A673 (cell line): ENCODE data around the gene GATA2. TPM values are rescaled to one million over a fixed set of nuclear protein-coding genes. Genes with fewer than 3 reads are reported as not detected.
A peak's percentile ranks its signal among the peaks of the same experiment; 100 is the strongest.

ENCODE experiments used
- BruUV-seq: library from RNA; stranded (reverse); fragments of 400-500 nt; replicated peaks from 2 replicates; lab custom pipeline; 2021; lab: Mats Ljungman, UMichigan
- CTCF ChIA-PET: fragments of 300-600 bp; sonication (Branson Sonifier 250); formaldehyde crosslinking; loops from one replicate; lab custom pipeline; 2022; ENCODE audit warnings: antibody characterized with exemption; lab: Charles Lee
- POLR2A ChIA-PET: fragments of 300-600 bp; sonication (Branson Sonifier 250); formaldehyde crosslinking; loops from one replicate; lab custom pipeline; 2022; ENCODE audit warnings: antibody characterized with exemption; ENCODE audit not compliant: low non-redundant PET; lab: Charles Lee
- DNase-seq: peaks from one replicate; pipeline ENCODE4 v3.0.0-alpha.2; 2015; ENCODE audit warnings: low spot score
- H3K27ac ChIP-seq: fragments of 200-600 bp; sonication (generic); 2 replicates; pipeline ENCODE4 v1.5.1; 2016; ENCODE audit warnings: mixed run types, low read depth, mild to moderate bottlenecking, mixed read lengths, antibody characterized with exemption, low read length; ENCODE audit not compliant: poor library complexity, severe bottlenecking
- H3K27me3 ChIP-seq: fragments of 200-600 bp; sonication (generic); replicated peaks from 2 replicates; pipeline ENCODE4 v1.6.1; 2017; ENCODE audit warnings: mixed run types, low read depth, mild to moderate bottlenecking, mixed read lengths, antibody characterized with exemption, low read length; ENCODE audit not compliant: insufficient read depth, poor library complexity
- H3K36me3 ChIP-seq: fragments of 200-600 bp; sonication (generic); 2 replicates; pipeline ENCODE4 v1.6.1; 2016; ENCODE audit warnings: mixed run types, mild to moderate bottlenecking, mixed read lengths, antibody characterized with exemption, low read length; ENCODE audit not compliant: insufficient read depth, poor library complexity, severe bottlenecking
- H3K4me1 ChIP-seq: fragments of 200-600 bp; sonication (generic); 2 replicates; pipeline ENCODE4 v1.6.1; 2017; ENCODE audit warnings: mixed run types, mild to moderate bottlenecking, mixed read lengths, antibody characterized with exemption, low read length; ENCODE audit not compliant: insufficient read depth, poor library complexity, severe bottlenecking
- H3K4me3 ChIP-seq: fragments of 200-600 bp; sonication (generic); 2 replicates; pipeline ENCODE4 v1.5.1; 2016; ENCODE audit warnings: low read depth, mixed run types, mild to moderate bottlenecking, mixed read lengths, low read length; ENCODE audit not compliant: poor library complexity, severe bottlenecking
- H3K9me3 ChIP-seq: fragments of 200-600 bp; sonication (generic); 2 replicates; pipeline ENCODE4 v1.6.1; 2016; ENCODE audit warnings: mixed run types, low read depth, mild to moderate bottlenecking, mixed read lengths, antibody characterized with exemption, low read length; ENCODE audit not compliant: poor library complexity, severe bottlenecking
- CTCF ChIP-seq: fragments of 300-800, 200-600 bp; sonication (generic); conservative IDR thresholded peaks from 2 replicates; pipeline ENCODE4 v1.5.1; 2017; ENCODE audit warnings: low read depth, mild to moderate bottlenecking, antibody characterized with exemption, low read length, moderate library complexity, mixed read lengths
- EZH2 ChIP-seq: fragments of 200-600 bp; sonication (generic); IDR thresholded peaks from 2 replicates; pipeline ENCODE4 v1.6.1; 2017; ENCODE audit warnings: borderline replicate concordance, low read depth, mild to moderate bottlenecking, mixed read lengths, antibody characterized with exemption, low read length; ENCODE audit not compliant: poor library complexity, severe bottlenecking
- intact Hi-C: fragments of 100-400 bp; cut with micrococcal nuclease; formaldehyde crosslinking; loops from one replicate; pipeline ENCODE4 v1.10.0; 2022; ENCODE audit not compliant: unreplicated experiment
- total RNA-seq: library from RNA; stranded (reverse); gene quantifications from 2 replicates; pipeline ENCODE4 v1.2.3, GENCODE V29; 2021

GATA2 gene
- total RNA-seq, 1 experiment from 2014 or later: 19.4 TPM

- peaks cover 1% of the 10 kb centered on the region for H3K27me3 ChIP-seq
- H3K4me3 ChIP-seq: peak overlapping the region; percentile 52
- POLR2A ChIA-PET: no interaction called here
- no TSS peak for BruUV-seq
- H3K4me1 ChIP-seq: no peaks in the 10 kb centered on the region
- H3K36me3 ChIP-seq: no peaks in the 10 kb centered on the region
- peak; percentile 85 for DNase-seq
- CTCF ChIA-PET: interaction anchor here (0.6 to 1.0 kb wide), 5 partner anchors 8 to 929 kb away, joined by 3 to 9 read pairs (median 3); no protein-coding TSS in a partner anchor
- intact Hi-C loops: loop anchor here (5.0 kb wide), 1 partner anchor 420 kb away; no protein-coding TSS in a partner anchor
- H3K9me3 ChIP-seq: no peaks in the 10 kb centered on the region
- TF ChIP-seq EZH2: no peak
- peak; percentile 73 for TF ChIP-seq CTCF
- H3K27ac ChIP-seq: peak overlapping the region; percentile 73
Measured at GRCh38 chr3:128497305-128498126, 4.5 kb upstream of the GATA2 start.

- intact Hi-C loops: loop anchor here (5.0 kb wide), 1 partner anchor 419 kb away; no protein-coding TSS in a partner anchor
- peaks cover 8% of the 10 kb centered on the region for H3K27me3 ChIP-seq
- peak overlapping the region; percentile 52 for H3K4me3 ChIP-seq
- TF ChIP-seq CTCF (no peak), EZH2 (no peak)
- no peaks in the 10 kb centered on the region for H3K36me3 ChIP-seq
- peak overlapping the region; percentile 73 for H3K27ac ChIP-seq
- no peak for DNase-seq
- BruUV-seq: no TSS peak
- peaks cover under 1% of the 10 kb centered on the region for H3K4me1 ChIP-seq
- CTCF ChIA-PET: interaction anchor here (0.6 to 0.9 kb wide), 2 partner anchors 70 to 930 kb away, joined by 3 to 9 read pairs; no protein-coding TSS in a partner anchor
- POLR2A ChIA-PET: no interaction called here
- H3K9me3 ChIP-seq: no peaks in the 10 kb centered on the region
Measured at GRCh38 chr3:128496602-128497304, 3.8 kb upstream of the GATA2 start.

GRCh38 chr3:128496019-128496601 is 3.1 kb upstream of the GATA2 start:
- no peak for TF ChIP-seq EZH2
- TF ChIP-seq CTCF: no peak
- DNase-seq: no peak
- no TSS peak for BruUV-seq
- intact Hi-C loops: loop anchor here (5.0 kb wide), 1 partner anchor 419 kb away; no protein-coding TSS in a partner anchor
- H3K27me3 ChIP-seq: peaks cover 13% of the 10 kb centered on the region
- H3K9me3 ChIP-seq: no peaks in the 10 kb centered on the region
- H3K4me1 ChIP-seq: peaks cover 5% of the 10 kb centered on the region
- ChIA-PET CTCF (no interaction called here), POLR2A (no interaction called here)
- H3K36me3 ChIP-seq: no peaks in the 10 kb centered on the region
- no peak overlapping the region for H3K27ac ChIP-seq
- no peak overlapping the region for H3K4me3 ChIP-seq
